ENCODE data around the gene ARHGEF39.
"Not testable (repeated sequence)": the region's sequence is repeated elsewhere in the genome, so short reads cannot be mapped to it uniquely, and the experiment has no call there.

The ARHGEF39 gene

DNA sequence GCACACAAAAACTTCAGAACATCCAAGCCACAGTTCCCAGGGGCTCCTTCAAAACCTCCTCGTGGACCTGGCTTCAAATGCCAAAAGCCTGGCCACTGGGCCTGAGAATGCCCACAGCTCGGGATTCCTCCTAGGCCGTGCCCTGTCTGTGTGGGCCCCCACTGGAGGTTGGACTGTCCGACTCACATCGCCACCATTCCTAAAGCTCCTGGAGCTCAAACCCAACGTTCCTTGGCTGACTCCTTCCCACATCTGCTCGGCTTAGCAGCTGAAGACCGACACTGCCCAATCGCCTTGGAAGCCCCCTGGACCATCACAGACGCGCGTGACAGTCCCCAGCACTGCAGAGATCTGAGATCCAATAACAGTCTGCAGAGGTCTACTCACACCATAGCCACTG is 21.9 kb downstream of the ARHGEF39 start:
- Mint-ChIP-seq H3K4me1 (peaks cover 24% of the 10 kb centered on the region), H3K27me3 (ENCODE audit: low read depth, poor library complexity) (peaks cover 11% of the 10 kb centered on the region), H3K4me3 (no peak overlapping the region), H3K27ac (no peak overlapping the region), H3K9me3 (peaks cover 18% of the 10 kb centered on the region), H3K36me3 (ENCODE audit: low read depth) (peaks cover 22% of the 10 kb centered on the region)
- TF ChIP-seq, protein P1, sequence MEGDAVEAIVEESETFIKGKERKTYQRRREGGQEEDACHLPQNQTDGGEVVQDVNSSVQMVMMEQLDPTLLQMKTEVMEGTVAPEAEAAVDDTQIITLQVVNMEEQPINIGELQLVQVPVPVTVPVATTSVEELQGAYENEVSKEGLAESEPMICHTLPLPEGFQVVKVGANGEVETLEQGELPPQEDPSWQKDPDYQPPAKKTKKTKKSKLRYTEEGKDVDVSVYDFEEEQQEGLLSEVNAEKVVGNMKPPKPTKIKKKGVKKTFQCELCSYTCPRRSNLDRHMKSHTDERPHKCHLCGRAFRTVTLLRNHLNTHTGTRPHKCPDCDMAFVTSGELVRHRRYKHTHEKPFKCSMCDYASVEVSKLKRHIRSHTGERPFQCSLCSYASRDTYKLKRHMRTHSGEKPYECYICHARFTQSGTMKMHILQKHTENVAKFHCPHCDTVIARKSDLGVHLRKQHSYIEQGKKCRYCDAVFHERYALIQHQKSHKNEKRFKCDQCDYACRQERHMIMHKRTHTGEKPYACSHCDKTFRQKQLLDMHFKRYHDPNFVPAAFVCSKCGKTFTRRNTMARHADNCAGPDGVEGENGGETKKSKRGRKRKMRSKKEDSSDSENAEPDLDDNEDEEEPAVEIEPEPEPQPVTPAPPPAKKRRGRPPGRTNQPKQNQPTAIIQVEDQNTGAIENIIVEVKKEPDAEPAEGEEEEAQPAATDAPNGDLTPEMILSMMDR (IDR thresholded peaks at IDR 0.05) = no peak
- DNase-seq = no peak

DNA sequence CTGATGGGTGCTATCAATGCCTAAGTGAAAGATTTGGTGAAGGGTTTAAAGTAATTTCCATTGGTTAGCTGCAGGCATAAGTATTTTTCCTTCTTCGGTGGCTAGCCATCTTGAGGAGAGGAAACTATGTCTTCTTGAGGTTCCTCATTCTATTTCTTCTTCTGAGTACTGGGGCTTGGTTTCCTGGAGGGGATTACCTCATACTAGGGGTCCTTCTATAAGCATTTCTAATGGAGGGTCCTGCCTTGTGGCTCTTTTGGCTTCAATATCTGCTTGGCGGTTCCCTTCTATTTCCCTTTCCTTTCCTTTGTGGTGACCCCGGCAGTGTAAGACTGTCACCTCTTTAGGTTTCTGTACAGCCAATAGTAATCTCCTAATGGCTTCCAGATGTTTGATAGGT is 23.5 kb downstream of the ARHGEF39 start:
- peaks cover 15% of the 10 kb centered on the region for H3K4me1 Mint-ChIP-seq
- peaks cover 14% of the 10 kb centered on the region for H3K27me3 Mint-ChIP-seq (ENCODE audit: low read depth, poor library complexity)
- H3K9me3 Mint-ChIP-seq = peaks cover 26% of the 10 kb centered on the region
- H3K27ac Mint-ChIP-seq, DNase-seq, H3K4me3 Mint-ChIP-seq: not testable (repeated sequence)
- H3K36me3 Mint-ChIP-seq (ENCODE audit: low read depth) = peaks cover 29% of the 10 kb centered on the region

DNA sequence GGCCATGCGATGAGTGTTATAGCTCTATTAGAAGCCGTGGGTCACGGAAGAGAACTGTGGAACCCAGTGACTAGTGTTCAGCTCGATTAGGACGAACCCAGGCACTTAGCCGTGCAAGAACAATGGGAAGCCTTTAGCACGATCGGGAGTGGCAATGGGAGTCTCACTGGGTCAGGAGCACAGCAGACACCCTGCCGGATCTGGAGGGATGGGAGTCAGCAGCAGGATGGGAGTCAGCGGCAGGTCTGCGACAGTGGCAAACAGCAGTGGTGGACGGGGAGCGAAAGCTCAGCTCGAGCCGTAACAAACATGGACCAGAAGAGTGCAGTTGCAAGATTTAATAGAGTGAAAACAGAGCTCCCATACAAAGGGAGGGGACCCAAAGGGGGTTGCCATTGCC is 24.6 kb downstream of the ARHGEF39 start:
- H3K27ac Mint-ChIP-seq, H3K4me3 Mint-ChIP-seq: not testable (repeated sequence)

DNA sequence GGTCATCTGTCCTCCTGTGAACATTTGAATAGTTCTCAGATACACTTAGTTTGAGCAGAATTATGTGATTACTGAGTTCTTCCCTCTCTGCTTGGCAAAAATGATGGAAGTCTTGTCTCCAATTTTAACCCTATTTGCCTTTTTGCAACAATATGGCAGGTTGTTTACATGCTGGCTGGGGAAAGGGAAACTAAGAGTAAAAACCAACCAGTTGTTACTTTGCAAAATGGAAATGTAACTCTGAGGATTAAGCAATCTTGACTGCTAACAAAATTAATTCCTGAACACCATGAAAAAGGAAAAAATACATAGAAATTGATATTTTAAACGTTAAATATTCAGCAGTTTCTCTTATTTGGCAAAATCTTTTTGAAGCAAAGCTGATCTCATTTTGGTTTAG is 25.4 kb downstream of the ARHGEF39 start:
- Mint-ChIP-seq H3K9me3 (peaks cover 26% of the 10 kb centered on the region), H3K4me1 (peaks cover 20% of the 10 kb centered on the region), H3K27me3 (ENCODE audit: low read depth, poor library complexity) (peaks cover 19% of the 10 kb centered on the region), H3K4me3 (no peak overlapping the region), H3K27ac (no peak overlapping the region), H3K36me3 (ENCODE audit: low read depth) (peaks cover 29% of the 10 kb centered on the region)
- no peak for DNase-seq
- TF ChIP-seq, protein P1 (IDR thresholded peaks at IDR 0.05) = no peak

More for the DNA sequence above, 24.6 kb downstream of the ARHGEF39 start:
- Mint-ChIP-seq H3K27me3 (ENCODE audit: low read depth, poor library complexity) (peaks cover 19% of the 10 kb centered on the region), H3K9me3 (peaks cover 26% of the 10 kb centered on the region), H3K36me3 (ENCODE audit: low read depth) (peaks cover 29% of the 10 kb centered on the region), H3K4me1 (peaks cover 14% of the 10 kb centered on the region)
- not testable (repeated sequence) for DNase-seq

DNA sequence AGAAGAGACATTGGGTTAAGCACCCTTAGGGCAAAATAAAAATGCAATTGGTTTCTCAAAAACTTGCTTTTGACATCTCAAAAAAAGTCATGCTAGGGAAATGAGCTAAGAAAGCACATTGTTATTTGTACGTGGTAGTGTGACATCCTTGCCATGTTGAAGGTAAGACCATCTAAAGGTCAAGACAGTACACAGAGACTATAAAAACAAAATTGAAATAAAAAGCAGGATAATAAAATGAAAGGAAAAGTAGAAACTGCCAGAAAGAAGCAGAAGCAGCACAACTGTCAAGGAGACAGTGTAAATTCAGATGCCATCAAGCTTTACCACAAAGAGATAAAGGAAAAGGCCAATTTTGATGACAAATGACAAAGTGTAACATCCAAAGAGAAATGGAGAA is 25.8 kb downstream of the ARHGEF39 start:
- not testable (repeated sequence) for H3K27ac Mint-ChIP-seq, DNase-seq, H3K4me3 Mint-ChIP-seq
- H3K36me3 Mint-ChIP-seq (ENCODE audit: low read depth) = peaks cover 26% of the 10 kb centered on the region
- H3K9me3 Mint-ChIP-seq = peaks cover 26% of the 10 kb centered on the region
- H3K27me3 Mint-ChIP-seq (ENCODE audit: low read depth, poor library complexity) = peaks cover 19% of the 10 kb centered on the region
- H3K4me1 Mint-ChIP-seq = peaks cover 20% of the 10 kb centered on the region

DNA sequence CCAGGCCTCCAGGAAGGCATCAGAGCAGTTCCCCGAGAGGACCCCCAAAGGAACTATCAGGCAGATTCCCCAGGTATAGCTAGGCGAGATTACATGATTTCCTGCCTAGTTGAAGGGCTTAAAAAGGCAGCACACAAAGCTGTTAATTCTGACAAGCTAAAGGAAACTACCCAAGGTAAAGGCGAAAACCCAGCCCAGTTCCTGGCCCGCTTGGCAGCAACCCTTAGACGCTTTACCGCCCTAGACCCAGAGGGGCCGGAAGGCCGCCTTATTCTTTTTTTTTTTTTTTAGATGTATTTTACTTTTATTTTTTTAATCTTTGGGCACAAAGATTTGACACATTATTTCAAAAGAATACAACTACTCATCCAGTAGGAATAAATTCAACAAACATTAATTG is 26.2 kb downstream of the ARHGEF39 start:
- H3K27me3 Mint-ChIP-seq (ENCODE audit: low read depth, poor library complexity) = peaks cover 19% of the 10 kb centered on the region
- peaks cover 24% of the 10 kb centered on the region for H3K4me1 Mint-ChIP-seq
- H3K36me3 Mint-ChIP-seq (ENCODE audit: low read depth) = peaks cover 26% of the 10 kb centered on the region
- H3K9me3 Mint-ChIP-seq = peaks cover 26% of the 10 kb centered on the region
- not testable (repeated sequence) for H3K27ac Mint-ChIP-seq, DNase-seq, H3K4me3 Mint-ChIP-seq

DNA sequence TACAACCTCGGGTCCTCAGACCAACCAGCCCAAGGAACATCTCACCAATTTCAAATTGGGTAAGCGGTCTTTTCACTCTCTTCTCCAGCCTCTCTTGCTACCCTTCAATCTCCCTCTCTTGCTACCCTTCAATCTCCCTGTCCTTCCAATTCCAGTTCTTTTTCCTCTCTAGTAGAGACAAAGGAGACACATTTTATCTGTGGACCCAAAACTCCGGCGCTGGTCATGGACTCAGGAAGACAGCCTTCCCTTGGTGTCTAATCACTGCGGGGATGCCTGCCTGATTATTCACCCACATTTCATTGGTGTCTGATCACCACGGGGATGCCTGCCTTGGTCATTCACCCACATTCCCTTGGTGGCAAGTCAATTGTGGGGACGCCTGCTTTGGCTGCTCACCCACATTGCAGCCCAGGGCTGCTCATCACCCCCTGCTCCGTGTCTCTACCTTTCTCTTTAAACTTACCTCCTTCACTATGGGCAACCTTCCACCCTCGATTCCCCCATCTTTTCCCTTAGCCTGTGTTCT is 27.5 kb downstream of the ARHGEF39 start:
- peaks cover 30% of the 10 kb centered on the region for H3K4me1 Mint-ChIP-seq
- H3K27ac Mint-ChIP-seq, H3K4me3 Mint-ChIP-seq, DNase-seq: not testable (repeated sequence)
- H3K27me3 Mint-ChIP-seq (ENCODE audit: low read depth, poor library complexity) = peaks cover 22% of the 10 kb centered on the region
- H3K9me3 Mint-ChIP-seq = peaks cover 33% of the 10 kb centered on the region
- H3K36me3 Mint-ChIP-seq (ENCODE audit: low read depth) = peaks cover 32% of the 10 kb centered on the region

DNA sequence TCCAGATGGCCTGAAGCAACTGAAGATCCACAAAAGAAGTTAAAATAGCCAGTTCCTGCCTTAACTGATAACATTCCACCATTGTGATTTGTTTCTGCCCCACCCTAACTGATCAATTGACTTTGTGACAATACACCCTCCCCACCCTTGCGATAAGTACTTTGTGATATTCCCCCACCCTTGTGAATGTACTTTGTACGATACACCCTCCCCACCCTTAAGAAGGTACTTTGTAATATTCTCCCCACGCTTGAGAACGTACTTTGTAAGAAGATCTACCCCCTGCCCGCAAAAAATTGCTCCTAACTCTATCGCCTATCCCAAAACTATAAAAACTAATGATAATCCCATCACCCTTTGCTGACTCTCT is 28.1 kb downstream of the ARHGEF39 start:
- Mint-ChIP-seq H3K4me1 (peaks cover 30% of the 10 kb centered on the region), H3K9me3 (peaks cover 33% of the 10 kb centered on the region), H3K36me3 (ENCODE audit: low read depth) (peaks cover 32% of the 10 kb centered on the region), H3K27me3 (ENCODE audit: low read depth, poor library complexity) (peaks cover 22% of the 10 kb centered on the region)
- DNase-seq, H3K27ac Mint-ChIP-seq, H3K4me3 Mint-ChIP-seq: not testable (repeated sequence)

DNA sequence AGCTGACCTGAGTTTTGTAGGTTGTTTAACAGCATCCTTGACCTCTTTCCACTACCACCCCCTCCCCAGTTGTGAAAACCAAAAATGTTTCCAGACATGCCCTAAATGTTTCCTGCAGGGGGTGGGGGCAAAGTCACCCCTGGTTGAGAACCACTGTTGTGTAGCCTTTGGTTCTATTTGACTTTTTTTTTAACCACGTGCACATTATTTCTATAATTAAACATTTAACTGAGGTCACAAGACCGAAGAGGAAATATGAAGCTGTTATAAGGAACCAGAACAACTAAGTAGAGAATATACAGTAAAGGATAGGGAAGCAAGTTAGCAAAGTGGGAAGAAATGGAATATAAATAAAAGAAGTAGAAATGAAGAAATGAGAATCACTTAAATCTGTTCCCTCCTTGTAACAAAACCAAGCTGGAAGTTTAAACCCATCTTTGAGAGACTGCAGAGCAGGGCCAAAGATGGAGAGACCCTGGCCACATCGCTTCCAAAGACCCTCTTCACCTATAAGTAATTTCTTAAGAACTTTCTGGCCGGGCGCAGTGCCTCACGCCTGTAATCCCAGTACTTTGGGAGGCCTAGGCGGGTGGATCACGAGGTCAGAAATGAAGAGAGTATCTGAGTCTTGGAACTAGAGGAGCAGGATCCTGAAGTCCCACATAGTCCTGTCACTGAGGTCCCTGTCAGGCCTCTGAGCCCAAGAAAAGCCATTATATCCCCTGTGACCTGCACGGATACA is 28.7 kb downstream of the ARHGEF39 start:
- Mint-ChIP-seq H3K27me3 (ENCODE audit: low read depth, poor library complexity) (peaks cover 19% of the 10 kb centered on the region), H3K27ac (no peak overlapping the region), H3K4me1 (peaks cover 30% of the 10 kb centered on the region), H3K4me3 (no peak overlapping the region), H3K9me3 (peaks cover 28% of the 10 kb centered on the region), H3K36me3 (ENCODE audit: low read depth) (peaks cover 27% of the 10 kb centered on the region)
- no peak for DNase-seq
- TF ChIP-seq, protein P1 (IDR thresholded peaks at IDR 0.05) = no peak
